Measurements from ENCODE around the gene DNASE1L2.

DNA sequence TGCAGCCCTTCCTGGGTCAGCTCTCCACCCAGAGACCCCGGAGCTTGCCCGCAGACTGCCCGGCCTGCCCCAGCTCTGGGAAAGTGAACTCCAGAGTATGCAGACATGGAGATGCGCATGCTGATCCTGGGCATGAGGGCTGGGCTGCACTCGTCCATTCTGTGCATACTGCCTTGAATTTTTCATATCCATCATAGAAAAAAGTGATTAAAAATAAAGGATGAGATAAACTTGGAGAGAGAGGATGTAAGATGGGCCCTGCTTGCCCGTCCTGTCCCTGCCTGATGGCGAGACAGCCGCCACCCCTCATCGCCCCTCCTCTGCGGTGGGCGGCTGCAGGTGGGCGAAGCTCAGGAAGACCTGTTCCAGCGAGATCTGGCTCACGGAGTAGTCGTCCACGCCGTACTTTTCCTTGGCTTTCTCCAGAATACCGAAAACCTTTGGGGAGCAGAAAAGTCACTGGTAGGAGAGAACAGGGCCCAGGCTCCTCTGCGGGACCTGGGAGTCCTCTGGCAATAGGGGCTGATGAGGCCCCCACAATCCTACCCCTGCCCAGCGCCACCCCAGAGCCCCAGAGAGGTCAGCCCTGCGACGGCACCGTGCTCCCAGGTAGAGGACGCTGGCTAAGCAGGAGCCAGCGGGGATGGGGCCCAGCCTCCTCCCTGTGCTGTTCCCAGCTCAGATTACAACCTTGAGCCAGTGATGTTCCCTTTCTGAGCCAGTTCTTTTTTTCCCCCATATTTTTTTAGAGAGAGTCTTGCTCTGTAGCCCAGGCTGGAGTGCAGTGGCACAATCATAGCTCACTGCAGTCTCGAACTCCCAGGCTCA, 40.3 kb downstream of the DNASE1L2 start:
- TF ChIP-seq CTCF (IDR thresholded peaks at IDR 0.05 in 2 of 3, conservative IDR thresholded peaks at IDR 0.05 in 1 of 3; ENCODE audit: control insufficient read depth in 2 of 3, extremely low read depth in 1 of 3, insufficient read depth in 1 of 3, low read depth in 3 of 3, low read length in 3 of 3) (no peak), MAX (IDR thresholded peaks at IDR 0.05; ENCODE audit: low read depth, low read length) (no peak), ETV6 (conservative IDR thresholded peaks at IDR 0.05 in 1 of 2, IDR thresholded peaks at IDR 0.05 in 1 of 2; ENCODE audit: borderline replicate concordance in 1 of 2, low read depth in 1 of 2) (no peak), NKRF (conservative IDR thresholded peaks at IDR 0.05) (no peak), HDGF (IDR thresholded peaks at IDR 0.05) (no peak)

Measured in GM12878 (cell line).